Stimulated activated CD8-positive, alpha-beta memory T cell treated with anti-CD3 and anti-CD28 coated beads, Interleukin-7, amount 100 ng/mL, for 48 hours (primary cell): ENCODE data around the gene CCDC134.

Source experiments
- DNase-seq, 2 donors: peaks; one replicate each; pipeline ENCODE4 v3.0.0-alpha.2; 2020; ENCODE audit warnings: low read depth in 1 of 2; ENCODE audit errors: extremely low read depth in 1 of 2

Gene CCDC134

DNA sequence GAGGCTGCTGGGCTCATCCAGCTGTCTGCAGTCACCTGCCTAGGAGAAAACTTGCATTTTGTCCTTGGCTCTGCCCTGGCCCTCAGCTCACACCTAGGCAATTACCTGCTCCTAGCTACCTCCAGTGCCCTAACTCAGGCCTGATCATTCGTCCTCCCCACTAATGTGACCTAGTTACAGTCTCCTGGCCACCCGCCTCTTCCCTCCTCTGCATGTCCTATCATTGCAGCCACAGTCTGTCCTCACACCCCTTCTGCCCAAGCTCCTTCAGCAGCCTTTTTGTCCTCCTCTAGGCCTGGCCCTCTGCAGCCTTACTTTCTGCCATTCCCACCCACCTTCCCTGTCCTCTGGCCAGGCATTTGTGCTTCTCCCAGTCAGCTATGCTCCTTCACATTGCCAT is 17.7 kb upstream of the CCDC134 start:
- no peak for DNase-seq

DNA sequence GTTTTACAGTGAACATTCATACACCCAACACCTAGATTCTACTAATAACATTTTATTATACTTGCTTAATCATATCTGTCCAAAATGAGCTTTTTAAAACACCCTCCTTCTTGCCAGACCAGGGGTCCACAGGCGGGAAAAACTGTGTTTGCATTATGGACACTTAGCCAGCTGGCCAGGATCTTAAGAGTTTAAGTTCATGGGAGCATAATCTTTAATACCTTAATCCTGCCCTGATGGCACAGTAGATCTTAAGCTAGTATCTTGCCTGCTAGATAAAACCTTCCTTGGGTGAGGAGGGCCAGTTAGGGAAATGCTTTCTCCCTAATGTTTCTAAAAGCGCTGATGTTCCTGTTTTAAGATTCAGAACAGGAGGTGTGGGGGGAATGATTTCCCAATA is 13.1 kb upstream of the CCDC134 start:
- DNase-seq, result no peak

DNA sequence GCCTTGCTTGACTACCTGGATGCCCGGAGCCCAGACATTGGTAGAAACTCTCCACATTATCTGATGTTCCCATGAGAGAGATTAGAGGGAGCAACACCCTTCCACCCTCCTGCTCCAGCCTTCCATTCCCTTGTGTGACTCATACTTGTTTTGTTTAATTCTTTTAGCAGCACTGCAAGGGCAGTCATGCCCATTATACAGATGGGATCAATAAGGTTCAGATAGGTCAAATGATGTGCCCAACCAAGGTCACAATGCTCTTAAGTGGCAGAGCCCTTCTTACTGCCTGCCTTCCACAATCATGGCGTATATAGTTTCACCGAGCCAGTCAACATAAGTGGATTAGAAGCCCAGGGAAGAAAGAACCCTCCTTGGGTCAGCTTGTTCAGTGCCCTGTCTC is 6.6 kb upstream of the CCDC134 start:
- DNase-seq, result no peak

DNA sequence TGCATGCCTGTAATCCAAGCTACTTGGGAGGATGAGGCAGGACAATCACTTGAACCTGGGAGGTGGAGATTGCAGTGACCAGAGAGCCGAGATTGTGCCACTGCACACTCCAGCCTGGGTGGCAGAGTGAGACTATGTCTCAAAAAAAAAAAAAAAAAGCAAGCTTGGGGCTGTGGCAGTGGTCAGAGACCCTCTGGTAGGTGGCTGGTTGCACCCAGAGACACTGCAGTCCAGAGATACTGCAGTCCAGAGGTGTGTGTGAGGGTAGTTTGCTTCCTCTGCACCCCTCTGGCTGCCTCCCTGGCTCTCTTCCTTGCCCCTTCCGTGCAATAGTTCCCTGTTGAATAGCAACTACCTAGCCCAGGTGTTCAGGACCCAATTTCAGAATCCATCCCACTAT is 1.7 kb upstream of the CCDC134 start:
- DNase-seq, result no peak

DNA sequence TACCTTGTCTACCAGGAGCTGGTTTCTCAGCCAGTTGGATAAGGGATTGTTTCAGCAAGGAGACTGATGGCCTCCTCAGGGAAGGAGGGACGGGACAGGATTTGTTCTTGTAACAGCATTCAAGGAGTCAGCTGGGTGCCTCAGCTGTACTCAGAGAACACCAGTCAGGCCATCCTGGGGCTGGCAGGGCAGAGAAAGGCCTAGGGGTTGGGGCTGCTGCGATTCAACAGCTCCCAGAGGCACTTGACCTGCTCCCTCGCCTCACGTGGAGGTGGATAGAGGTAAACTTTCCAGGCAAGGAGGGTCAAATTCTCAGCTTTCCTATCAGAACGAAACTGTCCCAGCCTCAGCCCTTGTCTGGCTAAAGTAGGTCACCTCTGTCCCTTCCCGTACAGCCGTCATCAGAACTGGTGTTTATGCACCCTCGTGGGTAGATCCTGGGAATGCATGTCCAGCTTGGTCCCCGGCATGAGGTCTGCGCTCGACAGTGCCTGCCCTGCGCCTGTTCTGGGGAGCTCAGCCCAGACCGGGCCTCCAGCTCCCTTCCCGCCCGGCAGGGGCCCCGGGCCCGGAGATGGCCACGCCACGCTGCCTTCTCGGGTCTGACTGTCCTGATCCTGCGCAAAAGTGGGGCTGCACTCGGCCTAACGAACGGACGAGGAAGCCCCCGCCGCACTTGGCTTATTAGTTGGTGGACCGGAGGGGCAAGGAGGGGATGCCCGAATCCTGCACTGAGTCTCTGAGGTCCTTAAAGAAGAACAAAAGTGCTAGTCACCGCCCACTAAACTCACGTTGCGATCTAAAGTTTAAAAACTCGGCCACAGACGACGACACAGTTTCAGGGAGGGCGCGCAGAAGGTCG is 762 bp upstream of the CCDC134 start:
- DNase-seq, result no peak

DNA sequence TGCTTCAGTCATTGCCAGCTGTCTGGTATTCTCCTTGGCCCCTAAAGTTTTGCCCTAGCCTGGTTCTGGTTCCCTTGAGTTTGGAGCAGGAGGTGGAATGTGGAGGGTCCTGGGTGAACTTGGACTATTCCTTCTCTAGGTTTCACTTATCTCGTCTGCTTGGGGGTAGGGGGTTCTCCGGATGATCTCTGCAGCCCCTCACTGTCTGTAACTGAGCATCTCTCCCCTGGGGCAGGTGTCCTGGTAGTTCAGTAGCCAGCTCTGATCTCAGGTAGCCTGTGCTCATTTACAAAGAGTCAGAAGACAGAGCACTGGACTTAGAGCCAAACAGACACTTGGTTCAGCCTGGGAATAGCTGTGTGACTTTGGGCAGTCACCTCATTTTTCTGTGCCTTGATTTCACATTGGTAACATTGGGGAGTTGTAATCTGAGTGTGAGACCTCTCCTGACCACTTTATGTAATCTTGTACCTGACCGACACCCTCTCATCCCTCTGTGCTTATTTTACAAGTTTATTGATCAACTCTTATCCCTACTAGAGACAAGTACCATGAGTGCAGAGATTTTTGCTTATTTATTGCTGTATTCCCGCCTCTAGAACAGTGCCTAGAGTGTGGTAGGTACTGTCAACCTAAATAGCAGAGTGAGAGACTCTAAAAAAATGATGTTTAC is 804 bp downstream of the CCDC134 start:
- DNase-seq, result no peak

DNA sequence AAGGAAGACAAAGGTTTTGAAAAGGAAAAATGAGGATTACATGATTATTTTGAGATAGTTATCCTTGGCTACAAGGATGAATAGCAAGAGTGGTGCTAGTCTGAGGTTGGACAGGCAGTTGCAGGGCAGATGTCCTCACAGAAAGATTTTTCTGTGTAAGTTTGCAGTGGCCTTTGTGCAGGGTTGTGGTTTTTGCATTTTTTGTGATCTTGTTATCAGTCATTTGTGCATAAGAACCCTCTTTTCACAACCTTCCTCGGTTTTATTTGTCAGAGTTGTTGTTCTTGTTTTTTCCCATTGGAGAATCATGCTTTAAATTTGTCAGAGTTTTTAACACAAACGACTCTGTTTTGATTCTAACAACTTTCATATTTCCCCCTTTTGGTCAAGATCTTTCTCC is 1.4 kb downstream of the CCDC134 start:
- DNase-seq, result no peak

DNA sequence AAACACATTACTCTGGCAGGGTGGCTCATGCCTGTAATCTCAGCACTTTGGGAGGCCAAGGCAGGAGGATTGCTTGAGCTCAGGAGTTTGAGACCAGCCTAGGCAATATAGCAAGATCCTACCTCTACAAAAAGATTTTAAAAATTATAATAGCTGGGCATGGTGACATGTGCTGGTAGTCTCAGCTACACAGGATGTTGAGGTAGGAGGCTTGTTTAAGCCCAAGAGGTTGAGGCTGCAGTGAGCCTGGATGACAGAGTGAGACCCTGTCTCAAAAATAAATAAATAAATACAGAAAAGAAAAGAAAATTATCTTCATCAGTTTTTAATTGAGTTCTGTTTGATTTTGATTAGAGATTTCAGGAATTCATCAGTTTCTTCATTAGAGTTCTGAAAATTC is 5.2 kb downstream of the CCDC134 start:
- DNase-seq, result no peak

DNA sequence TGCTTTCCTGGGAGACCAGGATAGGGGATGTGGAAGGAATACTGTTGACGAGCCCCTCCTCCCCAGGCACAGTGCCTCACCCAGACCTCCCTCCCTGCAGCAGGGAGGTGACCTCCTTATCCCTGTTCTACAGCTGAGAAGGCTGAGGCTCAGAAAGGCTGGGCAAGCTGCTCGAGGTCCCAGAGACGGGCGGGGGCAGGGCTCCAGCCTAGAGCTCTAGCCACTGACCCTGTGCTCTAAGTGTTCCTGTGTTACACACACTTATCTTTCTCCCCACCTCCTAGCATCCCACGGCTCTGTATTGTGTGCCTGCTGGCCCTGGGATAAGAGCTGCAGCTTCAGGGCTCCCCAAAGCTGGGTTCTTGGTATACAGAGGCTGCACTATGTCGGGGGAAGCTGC is 7.9 kb downstream of the CCDC134 start:
- no peak for DNase-seq

DNA sequence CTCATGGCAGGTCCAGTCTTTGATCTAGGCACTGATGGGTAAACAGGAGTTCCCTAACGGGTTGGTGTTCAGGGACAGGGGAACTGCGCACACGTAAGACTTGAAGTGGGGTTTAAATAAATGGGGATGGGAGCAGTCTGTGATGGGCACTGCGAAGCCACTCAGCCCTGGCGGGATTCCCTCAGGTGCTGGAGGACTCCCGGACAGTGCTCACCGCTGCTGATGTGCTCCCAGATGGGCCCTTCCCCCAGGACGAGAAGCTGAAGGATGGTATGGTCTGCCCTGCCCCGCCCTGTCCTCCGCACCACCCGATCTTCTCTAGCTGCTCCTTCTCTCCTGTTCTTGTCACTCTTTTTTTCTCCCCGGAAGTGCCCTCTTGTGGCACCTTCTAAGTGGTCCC is 9.5 kb downstream of the CCDC134 start:
- DNase-seq, result no peak

DNA sequence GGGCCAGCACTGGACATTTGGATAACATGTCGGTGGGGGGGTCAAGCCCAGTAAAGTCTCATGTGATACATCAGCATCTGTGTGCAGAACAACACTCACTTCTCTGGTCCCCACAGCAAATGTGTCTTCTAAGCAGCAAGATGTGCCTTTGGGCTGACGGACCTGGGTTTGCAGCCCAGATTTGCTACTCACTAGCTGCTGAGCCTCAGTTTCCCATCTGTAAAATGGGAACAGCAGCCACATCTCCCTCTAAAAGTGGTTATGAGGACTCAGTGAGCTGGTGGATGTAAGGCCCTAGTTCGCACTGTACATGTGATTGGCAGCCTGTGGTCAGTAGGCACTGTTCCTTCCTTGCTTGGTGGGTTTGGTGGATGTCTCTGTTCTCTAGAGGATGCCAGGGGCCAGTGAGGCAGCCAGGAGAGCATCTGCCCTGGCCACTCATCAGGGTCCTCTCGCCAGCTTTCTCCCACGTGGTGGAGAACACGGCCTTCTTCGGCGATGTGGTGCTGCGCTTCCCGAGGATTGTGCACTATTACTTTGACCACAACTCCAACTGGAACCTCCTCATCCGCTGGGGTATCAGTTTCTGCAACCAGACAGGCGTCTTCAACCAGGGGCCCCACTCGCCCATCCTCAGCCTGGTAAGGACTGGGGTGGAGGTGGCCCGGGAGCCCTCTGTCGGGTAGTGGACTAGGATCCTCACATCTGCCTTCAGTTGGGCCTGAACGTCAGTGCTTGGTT is 12.5 kb downstream of the CCDC134 start:
- no peak for DNase-seq

DNA sequence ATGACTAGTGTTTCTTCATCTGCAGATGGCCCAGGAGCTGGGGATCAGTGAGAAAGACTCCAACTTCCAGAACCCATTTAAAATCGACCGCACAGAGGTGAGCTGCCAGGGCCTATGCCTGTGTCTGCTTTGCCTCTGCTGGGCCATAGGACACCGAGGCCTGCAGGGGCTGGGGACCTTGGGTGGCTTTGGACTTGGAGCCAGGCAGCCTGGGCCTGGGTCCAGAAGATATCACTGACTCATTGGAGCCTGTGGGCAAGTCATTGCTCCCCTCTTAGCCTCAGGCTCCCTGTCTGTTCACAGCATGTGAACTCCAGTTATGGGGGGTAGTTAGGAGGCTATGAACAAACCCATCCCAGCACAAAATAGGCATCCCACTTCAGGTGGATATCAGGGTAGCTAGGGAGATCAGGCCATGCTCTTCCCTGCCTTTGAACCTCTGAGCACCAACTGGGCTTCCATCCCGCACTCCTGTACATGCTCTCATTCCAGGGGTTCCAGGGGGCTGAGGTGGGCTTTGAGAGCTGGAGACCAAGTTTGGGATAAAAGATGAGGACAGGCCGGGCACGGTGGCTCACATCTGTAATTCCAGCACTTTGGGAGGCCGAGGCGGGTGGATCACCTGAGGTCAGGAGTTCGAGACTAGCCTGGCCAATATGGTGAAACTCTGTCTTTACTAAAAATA is 13.4 kb downstream of the CCDC134 start:
- no peak for DNase-seq

DNA sequence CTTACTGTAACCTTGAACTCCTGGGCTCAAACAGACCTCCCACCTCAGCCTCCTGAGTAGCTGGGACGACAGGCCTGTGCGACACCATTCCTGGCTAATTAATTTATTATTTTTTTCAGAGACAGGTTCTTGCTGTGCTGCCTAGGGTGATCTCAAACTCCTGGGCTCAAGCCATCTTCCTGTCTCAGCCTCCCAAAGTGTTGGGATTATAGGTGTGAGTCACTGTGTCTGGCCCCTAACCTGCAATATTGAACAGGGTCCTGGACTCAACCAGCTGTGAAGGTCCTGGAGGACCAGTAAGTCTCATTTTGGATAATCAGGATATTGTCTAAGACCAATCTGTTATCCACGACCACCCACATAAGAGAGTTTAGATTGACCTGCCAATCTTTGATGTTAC is 15.2 kb downstream of the CCDC134 start:
- DNase-seq, result no peak

DNA sequence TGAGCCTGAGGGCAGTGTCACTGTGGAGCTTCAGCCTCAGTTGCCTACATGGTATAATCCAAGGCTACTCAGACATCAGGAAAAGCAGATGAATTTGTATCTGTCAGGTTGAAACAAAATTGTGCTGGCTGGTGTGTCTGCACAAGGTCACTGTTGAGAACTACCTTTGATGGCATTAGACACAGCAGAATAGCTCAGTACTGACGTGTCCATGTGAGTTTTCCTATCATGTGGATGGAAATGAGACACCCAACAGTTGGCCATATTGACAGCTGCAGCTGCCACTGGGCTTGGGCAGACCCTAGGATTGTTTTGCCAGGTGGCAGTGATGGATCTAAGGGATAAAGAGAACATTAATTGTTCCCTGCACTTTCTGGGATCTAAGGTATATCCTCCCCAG is 15.8 kb downstream of the CCDC134 start:
- DNase-seq, result no peak

DNA sequence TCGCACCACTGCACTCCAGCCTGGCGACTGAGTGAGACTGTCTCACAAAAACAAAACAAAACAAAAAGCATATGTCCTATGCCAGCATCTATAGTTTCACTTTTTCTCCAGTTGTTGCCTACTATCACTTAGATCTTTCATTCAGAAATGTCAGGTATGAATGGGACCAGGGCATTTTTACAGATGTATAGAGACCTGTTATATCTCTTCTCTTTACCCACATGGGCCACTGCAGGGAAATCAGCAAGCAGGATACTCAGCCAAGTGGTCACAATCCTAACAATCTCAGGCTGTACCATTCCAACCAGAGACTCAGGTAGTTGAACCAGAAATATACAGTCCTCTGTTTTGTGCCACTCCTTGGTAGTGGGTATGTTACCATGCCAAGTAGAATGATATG is 16.4 kb downstream of the CCDC134 start:
- no peak for DNase-seq

DNA sequence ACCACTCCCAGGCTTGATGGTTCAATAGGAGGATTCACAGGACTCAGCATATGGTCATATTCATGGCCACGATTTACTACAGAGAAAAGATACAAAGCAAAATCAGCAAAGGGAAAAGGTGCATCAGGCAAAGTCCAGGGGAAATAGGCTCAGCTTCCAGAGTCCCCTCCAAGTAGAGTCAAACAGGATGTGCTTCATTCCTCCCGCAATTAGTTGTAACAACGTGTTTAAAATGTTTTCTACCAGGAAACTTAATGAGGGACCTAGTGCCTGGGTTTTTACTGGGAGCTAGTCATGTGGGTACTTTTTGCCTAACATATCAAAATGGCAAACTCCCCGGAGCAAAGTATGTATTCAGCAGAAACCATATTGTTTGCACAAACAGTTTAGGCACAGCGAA is 17.5 kb downstream of the CCDC134 start:
- no peak for DNase-seq

DNA sequence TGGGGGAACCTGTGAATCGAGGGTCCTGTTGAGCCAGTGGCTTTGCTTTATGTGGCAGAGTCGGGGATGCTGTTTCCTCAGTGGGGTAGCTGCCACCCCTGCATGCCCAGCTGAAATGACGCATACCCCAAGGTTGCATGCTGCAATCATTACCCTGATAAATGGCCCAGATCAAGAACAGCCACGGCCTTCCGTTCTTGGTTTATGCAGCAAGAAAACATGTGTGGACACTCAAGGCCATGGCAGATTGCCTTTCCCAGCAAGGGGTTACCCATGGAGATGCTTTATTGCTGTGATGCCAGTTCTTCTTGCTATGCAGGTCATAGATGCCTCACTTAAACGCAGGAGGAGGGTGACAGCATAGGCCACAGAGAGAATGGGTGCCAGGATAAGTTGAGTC is 18.1 kb downstream of the CCDC134 start:
- no peak for DNase-seq

DNA sequence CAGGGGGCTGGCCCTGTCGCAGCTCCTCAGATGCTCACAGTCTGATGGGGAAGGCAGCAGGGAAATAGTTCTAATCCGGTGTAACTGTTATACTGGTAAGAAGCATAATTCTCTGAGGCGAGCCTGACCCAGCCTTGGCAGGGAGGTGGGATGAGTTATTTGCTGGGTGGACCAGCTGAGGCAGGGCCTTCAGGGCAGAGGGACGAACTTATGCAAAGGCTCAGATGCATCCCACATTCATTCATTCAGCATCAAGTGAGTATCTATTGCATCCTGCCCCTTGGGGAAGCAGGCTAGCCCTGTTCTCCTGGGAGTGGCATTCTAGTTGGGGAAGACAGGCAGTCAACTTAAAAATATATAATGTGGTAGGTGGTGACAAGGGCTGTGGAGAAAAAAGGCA is 18.8 kb downstream of the CCDC134 start:
- no peak for DNase-seq

DNA sequence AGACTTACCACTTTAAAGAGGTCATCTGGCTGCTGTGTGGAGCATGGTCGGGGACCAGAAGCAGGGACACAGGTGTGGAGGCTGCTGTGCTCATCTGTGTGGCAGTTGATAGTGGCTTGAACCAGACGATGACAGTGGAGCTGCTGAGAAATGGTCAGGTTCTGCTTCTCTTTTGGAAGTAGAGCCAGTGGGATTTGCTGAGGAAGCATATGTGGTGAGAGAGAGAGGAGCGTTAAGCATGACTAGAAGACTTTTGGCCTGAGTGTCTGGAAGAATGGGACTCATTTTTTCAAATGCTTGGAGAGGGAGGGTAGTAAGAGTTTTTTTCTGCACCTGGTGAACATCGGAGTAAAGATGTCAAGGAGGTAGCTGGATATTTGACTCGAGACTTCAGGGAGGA is 20.0 kb downstream of the CCDC134 start:
- no peak for DNase-seq

DNA sequence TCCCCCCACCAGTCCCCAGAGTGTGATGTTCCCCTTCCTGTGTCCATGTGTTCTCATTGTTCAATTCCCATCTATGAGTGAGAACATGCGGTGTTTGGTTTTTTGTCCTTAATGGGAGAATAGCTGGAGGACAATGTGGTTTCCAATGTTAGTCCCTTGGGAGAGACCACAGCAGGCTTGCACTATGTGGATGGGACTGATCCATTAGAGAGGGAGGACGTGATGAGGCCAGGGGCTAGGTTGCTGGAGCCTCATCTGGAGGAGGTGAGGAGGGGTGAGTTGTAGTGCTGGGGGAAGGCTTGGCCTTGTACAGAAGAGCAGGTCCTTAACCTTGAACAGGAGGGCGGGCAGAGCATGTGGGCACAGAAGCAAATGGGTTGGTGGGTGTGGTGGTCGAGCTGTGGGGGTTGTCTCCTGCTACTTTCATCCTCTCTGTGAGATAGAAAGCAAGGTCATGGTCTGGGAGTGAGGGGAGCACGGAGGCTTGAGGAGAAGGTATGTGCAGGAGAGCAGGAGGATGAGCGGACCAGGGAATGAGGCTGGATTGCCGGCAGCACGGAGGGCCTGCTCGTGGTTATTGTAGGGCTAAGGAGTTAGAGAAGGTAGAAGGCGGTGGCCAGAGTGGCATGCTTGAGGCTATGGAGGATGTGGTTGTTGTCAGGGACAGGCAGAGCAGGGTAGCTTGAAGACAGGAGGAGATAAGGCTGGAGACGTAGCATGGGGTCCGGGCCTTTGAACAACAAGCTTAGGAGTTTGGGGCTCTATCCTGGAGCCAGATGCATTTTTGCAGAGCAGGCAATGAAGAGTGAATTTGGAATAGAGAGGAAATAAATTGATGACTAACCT is 21.2 kb downstream of the CCDC134 start:
- DNase-seq, result no peak
